HL-60 (cell line): ENCODE measurements around the gene ATRIP.

ENCODE experiments used
- DNase-seq, 2 experiments: peaks; one replicate each; pipeline ENCODE4 v3.0.0-alpha.2; 2010 to 2020; ENCODE audit warnings: low read depth in 1 of 2, low spot score in 1 of 2
- H3K27ac ChIP-seq: fragments of 250-450 bp; sonication (Bioruptor Pico); replicated peaks from 2 replicates; pipeline ENCODE4 v1.5.1; 2020; ENCODE audit warnings: mild to moderate bottlenecking, moderate library complexity
- H3K27me3 ChIP-seq: fragments of 250-450 bp; sonication (Bioruptor Pico); 2 replicates; pipeline ENCODE4 v1.5.1; 2021; ENCODE audit warnings: mild to moderate bottlenecking, moderate library complexity; ENCODE audit not compliant: insufficient read depth, poor library complexity, severe bottlenecking
- H3K4me3 ChIP-seq: replicated peaks from 2 replicates; pipeline ENCODE4 v1.5.1; 2011; ENCODE audit warnings: mild to moderate bottlenecking, control low read depth, low read length; ENCODE audit not compliant: insufficient read depth
- CTCF ChIP-seq: IDR thresholded peaks from one replicate; pipeline ENCODE4 v1.5.1; 2011; ENCODE audit warnings: low read length, control low read depth, inconsistent platforms; ENCODE audit not compliant: insufficient read depth
- GABPA ChIP-seq: IDR thresholded peaks from 2 replicates; pipeline ENCODE4 v1.6.1; 2012; ENCODE audit warnings: low read depth
- POLR2AphosphoS5 ChIP-seq: IDR thresholded peaks from 2 replicates; pipeline ENCODE4 v1.6.1; 2012; ENCODE audit warnings: low read depth
- REST ChIP-seq: IDR thresholded peaks from 2 replicates; pipeline ENCODE4 v1.6.1; 2012; ENCODE audit warnings: low read depth; ENCODE audit not compliant: insufficient replicate concordance
- SPI1 ChIP-seq: IDR thresholded peaks from 2 replicates; pipeline ENCODE4 v1.6.1; 2012; ENCODE audit warnings: low read depth, mild to moderate bottlenecking, borderline replicate concordance

Gene ATRIP

GRCh38 chr3:48431224-48432029, 15.1 kb upstream of the ATRIP start:
- no peak overlapping the region for H3K27ac ChIP-seq
- H3K4me3 ChIP-seq, result no peak overlapping the region
- H3K27me3 ChIP-seq, result peaks cover 2% of the 10 kb centered on the region
- no peak for DNase-seq
- TF ChIP-seq POLR2AphosphoS5 (no peak), SPI1 (no peak), REST (no peak), GABPA (no peak), CTCF (no peak)

- Histone ChIP-seq H3K27me3 (peaks cover 2% of the 10 kb centered on the region), H3K4me3 (no peak overlapping the region), H3K27ac (no peak overlapping the region)
- peak in 1 of 2 experiments; percentile 16 for DNase-seq
- TF ChIP-seq POLR2AphosphoS5 (no peak), REST (no peak), GABPA (no peak), SPI1 (no peak), CTCF (no peak)
Measured at GRCh38 chr3:48432411-48433371, 13.8 kb upstream of the ATRIP start.

DNA sequence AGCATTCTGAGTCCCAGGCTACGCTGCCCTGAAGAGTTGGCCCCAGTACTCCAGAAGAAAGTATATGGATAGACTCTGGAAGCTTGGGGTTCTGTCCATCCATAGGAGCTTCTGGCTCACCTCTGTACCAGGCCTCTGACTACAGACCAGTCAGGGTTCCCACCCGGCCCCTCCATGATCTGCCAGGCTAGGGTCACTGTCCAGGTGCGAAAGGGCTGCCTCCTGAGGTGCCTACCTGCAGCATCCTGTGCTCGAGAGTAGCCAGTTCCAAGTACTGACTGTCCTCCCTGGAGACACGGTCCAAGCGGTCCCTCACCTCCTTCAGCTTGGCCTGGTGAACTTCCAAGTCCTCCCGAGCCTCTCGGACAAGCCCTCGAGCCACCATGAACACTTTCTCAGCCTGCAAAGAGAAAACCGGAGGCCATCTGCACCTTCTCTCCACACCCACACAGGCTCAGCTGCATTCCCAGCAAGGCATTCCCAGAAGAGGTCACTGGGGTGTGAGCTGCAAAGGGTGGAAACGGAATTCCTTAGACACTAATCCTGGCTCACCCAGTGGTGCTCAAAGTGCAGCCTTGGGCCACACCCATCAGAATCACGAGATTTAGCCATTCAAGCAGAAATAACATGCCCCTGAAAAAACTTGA, 12.9 kb upstream of the ATRIP start:
- no peak for DNase-seq
- TF ChIP-seq GABPA (no peak), SPI1 (no peak), REST (no peak), POLR2AphosphoS5 (no peak)
- Histone ChIP-seq H3K4me3 (no peak overlapping the region), H3K27me3 (peaks cover 2% of the 10 kb centered on the region), H3K27ac (no peak overlapping the region)
